Urinary bladder (tissue), 4 donors: ENCODE data around the gene SLX9. TPM values are rescaled to one million over a fixed set of nuclear protein-coding genes. Genes with fewer than 3 reads are reported as not detected.

Experiments used
- DNase-seq: peaks from one replicate; pipeline ENCODE4 v3.0.0-alpha.2; 2015; ENCODE audit errors: extremely low spot score
- H3K27ac ChIP-seq: one replicate; pipeline ENCODE4 v1.5.1; 2013; ENCODE audit warnings: low read depth, mild to moderate bottlenecking, moderate library complexity
- H3K36me3 ChIP-seq: one replicate; pipeline ENCODE4 v1.6.1; 2013; ENCODE audit warnings: mild to moderate bottlenecking, moderate library complexity; ENCODE audit not compliant: insufficient read depth
- H3K4me1 ChIP-seq: one replicate; pipeline ENCODE4 v1.6.1; 2013; ENCODE audit warnings: mild to moderate bottlenecking, moderate library complexity; ENCODE audit not compliant: insufficient read depth
- H3K4me3 ChIP-seq: one replicate; pipeline ENCODE4 v1.5.1; 2013; ENCODE audit warnings: low read depth, low read length
- WGBS: extraction: QIAGEN DNeasy Blood & Tissue Kit; methylation state at CpG from one replicate; pipeline ENCODE4 v1.1.7; 2013; 5-methylcytosine and 5-hydroxymethylcytosine counted together
- polyA plus RNA-seq: library from polyadenylated mRNA; stranded (reverse); fragments of 200-250 nt; gene quantifications from one replicate; pipeline ENCODE4 v1.2.3, GENCODE V29; 2013
- total RNA-seq: library from RNA; depleted of rRNA; stranded (reverse); fragments of >200 nt; gene quantifications from one replicate; pipeline ENCODE4 v1.2.3, GENCODE V29; 2014
- donor health status: healthy with polysubstance abuse.
- donor health status: healthy.

Gene SLX9
- total and polyA plus RNA-seq, 2 donors = 7.1 to 35.7 TPM

- H3K4me3 ChIP-seq = no peak overlapping the region
- WGBS = 85% methylated on average over 22 of the region's 22 CpGs
- no peak for DNase-seq
- no peaks in the 10 kb centered on the region for H3K4me1 ChIP-seq
- H3K27ac ChIP-seq = no peak overlapping the region
- H3K36me3 ChIP-seq = peaks cover 2% of the 10 kb centered on the region
Observed at GRCh38 chr21:44947111-44947929, 7.5 kb downstream of the SLX9 start.

- Histone ChIP-seq H3K27ac (no peak overlapping the region), H3K36me3 (peaks cover 2% of the 10 kb centered on the region), H3K4me1 (no peaks in the 10 kb centered on the region), H3K4me3 (no peak overlapping the region)
- DNase-seq = no peak
- 94% methylated on average over 33 of the region's 33 CpGs for WGBS
Observed at GRCh38 chr21:44947930-44948331, 8.1 kb downstream of the SLX9 start.

- Histone ChIP-seq H3K4me1 (no peaks in the 10 kb centered on the region), H3K36me3 (peaks cover 2% of the 10 kb centered on the region), H3K27ac (no peak overlapping the region), H3K4me3 (no peak overlapping the region)
- WGBS = 92% methylated on average over 16 of the region's 16 CpGs
- DNase-seq = no peak
Observed at GRCh38 chr21:44948426-44949120, 8.7 kb downstream of the SLX9 start.

GRCh38 chr21:44949161-44949778, 9.4 kb downstream of the SLX9 start:
- Histone ChIP-seq H3K27ac (no peak overlapping the region), H3K36me3 (no peaks in the 10 kb centered on the region), H3K4me1 (no peaks in the 10 kb centered on the region), H3K4me3 (no peak overlapping the region)
- 80% methylated on average over 30 of the region's 30 CpGs for WGBS
- DNase-seq = no peak

GRCh38 chr21:44949779-44950198, 10.0 kb downstream of the SLX9 start:
- Histone ChIP-seq H3K36me3 (no peaks in the 10 kb centered on the region), H3K27ac (no peak overlapping the region), H3K4me3 (no peak overlapping the region), H3K4me1 (no peaks in the 10 kb centered on the region)
- WGBS = 15% methylated on average over 10 of the region's 10 CpGs
- DNase-seq = no peak

- Histone ChIP-seq H3K36me3 (no peaks in the 10 kb centered on the region), H3K4me3 (no peak overlapping the region), H3K4me1 (no peaks in the 10 kb centered on the region), H3K27ac (no peak overlapping the region)
- no peak for DNase-seq
- WGBS = 89% methylated on average over 18 of the region's 18 CpGs
Observed at GRCh38 chr21:44950351-44950750, 10.5 kb downstream of the SLX9 start.

GRCh38 chr21:44951186-44951915, 11.5 kb downstream of the SLX9 start:
- H3K36me3 ChIP-seq = no peaks in the 10 kb centered on the region
- H3K27ac ChIP-seq = no peak overlapping the region
- WGBS = 96% methylated on average over 31 of the region's 31 CpGs
- H3K4me3 ChIP-seq = no peak overlapping the region
- no peak for DNase-seq
- no peaks in the 10 kb centered on the region for H3K4me1 ChIP-seq

- DNase-seq = no peak
- no peaks in the 10 kb centered on the region for H3K36me3 ChIP-seq
- no peak overlapping the region for H3K4me3 ChIP-seq
- H3K27ac ChIP-seq = no peak overlapping the region
- 77% methylated on average over 24 of the region's 24 CpGs for WGBS
- no peaks in the 10 kb centered on the region for H3K4me1 ChIP-seq
Observed at GRCh38 chr21:44952116-44952928, 12.5 kb downstream of the SLX9 start.

- DNase-seq = no peak
- Histone ChIP-seq H3K36me3 (no peaks in the 10 kb centered on the region), H3K27ac (no peak overlapping the region), H3K4me1 (no peaks in the 10 kb centered on the region), H3K4me3 (no peak overlapping the region)
- 92% methylated on average over 25 of the region's 25 CpGs for WGBS
Observed at GRCh38 chr21:44952929-44953627, 13.2 kb downstream of the SLX9 start.

GRCh38 chr21:44953628-44954021, 13.8 kb downstream of the SLX9 start:
- H3K27ac ChIP-seq = no peak overlapping the region

GRCh38 chr21:44954281-44954771, 14.5 kb downstream of the SLX9 start:
- no peak for DNase-seq
- WGBS = 93% methylated on average over 22 of the region's 22 CpGs
- no peaks in the 10 kb centered on the region for H3K36me3 ChIP-seq
- H3K27ac ChIP-seq = no peak overlapping the region
- H3K4me3 ChIP-seq = no peak overlapping the region
- H3K4me1 ChIP-seq = no peaks in the 10 kb centered on the region

More at GRCh38 chr21:44953628-44954021, 13.8 kb downstream of the SLX9 start:
- no peaks in the 10 kb centered on the region for H3K36me3 ChIP-seq
- H3K4me1 ChIP-seq = no peaks in the 10 kb centered on the region
- DNase-seq = no peak
- no peak overlapping the region for H3K4me3 ChIP-seq
- 92% methylated on average over 13 of the region's 13 CpGs for WGBS

GRCh38 chr21:44955141-44955797, 15.4 kb downstream of the SLX9 start:
- Histone ChIP-seq H3K36me3 (no peaks in the 10 kb centered on the region), H3K27ac (no peak overlapping the region), H3K4me3 (no peak overlapping the region), H3K4me1 (no peaks in the 10 kb centered on the region)
- no peak for DNase-seq
- WGBS = 87% methylated on average over 21 of the region's 21 CpGs
